Ramos (cell line): ENCODE measurements around the gene SLC12A9.

ENCODE experiments used
- in situ Hi-C: fragments of 300-500 bp; cut with MboI; formaldehyde crosslinking; loops from one replicate; pipeline ENCODE4 v1.14.3; 2022; ENCODE audit warnings: low sequenced_read_pairs; ENCODE audit not compliant: unreplicated experiment

The SLC12A9 gene

DNA sequence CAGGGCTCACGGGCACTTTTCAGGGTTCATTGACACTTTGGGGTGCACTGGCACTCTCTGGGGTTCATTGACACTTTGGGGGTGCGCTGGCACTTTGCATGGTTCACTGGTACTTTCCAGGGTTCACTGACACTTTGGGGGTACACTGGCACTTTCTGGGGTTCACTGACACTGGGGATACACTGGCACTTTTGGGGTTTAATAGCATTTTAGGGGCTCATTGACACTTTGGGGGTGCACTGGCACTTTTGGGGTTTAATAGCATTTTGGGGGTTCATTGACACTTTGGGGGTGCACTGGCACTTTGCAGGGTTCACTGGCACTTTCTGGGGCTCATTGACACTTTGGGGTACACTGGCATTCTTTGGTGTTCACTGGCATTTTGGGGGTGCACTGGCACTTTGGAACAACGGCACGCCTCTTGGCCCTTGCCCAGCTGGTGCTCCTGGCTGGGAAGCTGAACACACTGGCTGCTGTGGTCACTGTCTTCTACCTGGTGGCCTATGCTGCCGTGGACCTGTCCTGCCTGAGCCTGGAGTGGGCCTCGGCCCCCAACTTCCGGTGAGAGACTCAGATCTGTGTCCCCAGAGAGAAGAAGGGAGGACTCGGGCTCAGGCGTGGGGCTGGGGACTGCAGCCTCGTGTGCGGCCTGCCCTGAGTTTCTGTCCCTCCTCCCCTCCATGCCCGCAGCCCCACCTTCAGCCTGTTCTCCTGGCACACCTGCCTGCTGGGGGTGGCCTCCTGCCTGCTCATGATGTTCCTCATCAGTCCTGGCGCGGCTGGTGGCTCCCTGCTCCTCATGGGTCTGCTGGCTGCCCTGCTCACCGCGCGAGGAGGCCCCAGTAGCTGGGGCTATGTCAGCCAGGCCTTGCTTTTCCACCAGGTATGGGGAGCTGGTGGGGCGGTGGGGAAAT, 8.4 kb downstream of the SLC12A9 start:
- in situ Hi-C loops = loop anchor here (25.0 kb wide), 1 partner anchor 1601 kb away; the partner anchor contains the start of genes ALKBH4 and LRWD1

DNA sequence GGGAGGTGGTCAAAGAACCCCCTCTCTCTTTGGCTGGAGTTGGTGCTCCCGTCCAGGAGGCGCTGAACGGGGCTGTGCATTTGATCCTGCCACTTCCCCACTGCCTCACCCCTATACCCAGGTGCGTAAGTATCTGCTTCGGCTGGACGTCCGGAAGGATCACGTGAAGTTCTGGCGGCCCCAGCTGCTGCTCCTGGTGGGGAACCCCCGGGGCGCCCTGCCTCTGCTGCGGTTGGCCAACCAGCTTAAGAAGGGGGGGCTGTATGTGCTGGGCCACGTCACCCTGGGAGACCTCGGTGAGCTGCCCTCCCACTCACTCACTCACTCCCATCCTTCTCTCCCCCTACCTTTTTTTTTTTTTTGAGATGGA, 9.1 kb downstream of the SLC12A9 start:
- in situ Hi-C loops = loop anchor here (25.0 kb wide), 1 partner anchor 1601 kb away; the partner anchor contains the start of genes ALKBH4 and LRWD1

DNA sequence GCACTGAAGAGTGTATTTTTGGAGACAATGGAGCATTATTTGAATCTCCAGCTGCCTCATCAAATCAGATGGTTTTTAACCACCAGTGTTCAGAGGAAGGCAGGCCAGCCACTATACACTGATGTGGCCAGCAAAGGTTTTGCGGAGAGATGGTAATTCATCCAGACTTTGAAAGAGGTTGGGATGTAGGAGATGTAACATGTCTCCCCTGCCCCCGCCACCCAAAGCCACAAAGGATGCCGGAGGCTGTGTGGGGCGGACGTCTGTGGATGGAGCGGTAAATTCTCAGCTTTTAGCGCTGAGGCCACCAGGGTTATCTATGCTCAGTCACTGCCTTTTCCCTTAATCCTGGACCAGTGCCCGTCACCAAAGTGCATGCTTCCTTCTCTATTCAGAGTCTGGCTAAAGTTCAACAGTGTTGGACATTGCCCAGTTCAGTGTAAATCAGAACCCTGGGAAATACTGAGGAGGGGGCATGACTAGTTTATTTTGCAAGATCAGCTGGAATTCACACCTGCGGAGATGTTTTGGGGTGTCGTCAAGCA, 11.0 kb downstream of the SLC12A9 start:
- in situ Hi-C loops = loop anchor here (25.0 kb wide), 1 partner anchor 1599 kb away; the partner anchor contains the start of genes ALKBH4 and LRWD1

DNA sequence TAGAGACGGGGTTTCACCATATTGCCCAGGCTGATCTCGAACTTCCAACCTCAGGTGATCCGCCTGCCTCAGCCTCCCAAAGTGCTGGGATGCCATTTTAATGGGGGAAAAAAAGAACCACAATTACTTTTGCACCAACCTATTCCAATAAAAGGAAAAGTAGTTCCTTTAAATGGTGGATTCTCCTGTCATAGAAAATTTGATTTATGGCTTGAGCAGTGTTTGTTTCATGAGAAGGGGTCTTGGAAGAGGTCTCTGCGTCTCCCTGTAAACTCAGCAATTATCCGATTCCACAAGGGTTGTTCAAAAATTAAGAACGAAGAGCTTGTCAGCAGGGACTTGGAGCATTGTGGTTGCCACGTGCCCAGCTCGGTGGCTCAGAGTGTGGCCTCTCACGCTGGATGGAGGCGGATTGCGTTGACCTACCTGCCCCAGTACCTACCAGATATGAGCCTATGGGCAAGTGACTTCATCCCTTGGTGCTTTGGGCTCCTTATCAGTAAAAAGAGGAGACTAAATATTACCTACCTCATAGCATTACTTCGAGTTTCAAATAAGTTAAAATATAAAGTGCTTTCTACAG, 11.8 kb downstream of the SLC12A9 start:
- in situ Hi-C loops = loop anchor here (25.0 kb wide), 1 partner anchor 1598 kb away; the partner anchor contains the start of genes ALKBH4 and LRWD1

DNA sequence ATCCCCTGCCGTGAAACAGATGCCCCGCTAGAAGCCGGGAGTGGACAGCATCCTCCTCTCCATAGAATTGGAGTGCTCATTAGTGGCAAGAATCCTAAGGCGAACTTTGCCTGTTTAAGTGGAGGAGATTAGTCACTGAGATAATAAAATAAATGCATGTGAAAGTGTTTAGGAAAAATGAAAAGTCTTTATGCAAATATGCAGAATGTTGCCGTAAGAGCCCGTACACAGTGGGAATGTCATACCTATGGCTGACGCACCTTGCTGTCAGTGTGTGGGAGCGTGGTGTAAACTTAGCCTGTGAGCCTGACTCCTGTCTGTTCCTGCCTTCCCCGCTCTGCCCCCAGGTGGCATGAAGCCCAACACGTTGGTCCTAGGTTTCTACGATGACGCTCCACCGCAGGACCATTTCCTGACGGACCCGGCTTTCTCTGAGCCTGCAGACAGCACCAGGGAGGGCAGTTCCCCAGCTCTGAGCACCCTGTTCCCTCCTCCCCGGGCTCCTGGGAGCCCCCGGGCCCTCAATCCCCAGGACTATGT, 12.9 kb downstream of the SLC12A9 start:
- in situ Hi-C loops = loop anchor here (25.0 kb wide), 1 partner anchor 1597 kb away; the partner anchor contains the start of genes ALKBH4 and LRWD1

DNA sequence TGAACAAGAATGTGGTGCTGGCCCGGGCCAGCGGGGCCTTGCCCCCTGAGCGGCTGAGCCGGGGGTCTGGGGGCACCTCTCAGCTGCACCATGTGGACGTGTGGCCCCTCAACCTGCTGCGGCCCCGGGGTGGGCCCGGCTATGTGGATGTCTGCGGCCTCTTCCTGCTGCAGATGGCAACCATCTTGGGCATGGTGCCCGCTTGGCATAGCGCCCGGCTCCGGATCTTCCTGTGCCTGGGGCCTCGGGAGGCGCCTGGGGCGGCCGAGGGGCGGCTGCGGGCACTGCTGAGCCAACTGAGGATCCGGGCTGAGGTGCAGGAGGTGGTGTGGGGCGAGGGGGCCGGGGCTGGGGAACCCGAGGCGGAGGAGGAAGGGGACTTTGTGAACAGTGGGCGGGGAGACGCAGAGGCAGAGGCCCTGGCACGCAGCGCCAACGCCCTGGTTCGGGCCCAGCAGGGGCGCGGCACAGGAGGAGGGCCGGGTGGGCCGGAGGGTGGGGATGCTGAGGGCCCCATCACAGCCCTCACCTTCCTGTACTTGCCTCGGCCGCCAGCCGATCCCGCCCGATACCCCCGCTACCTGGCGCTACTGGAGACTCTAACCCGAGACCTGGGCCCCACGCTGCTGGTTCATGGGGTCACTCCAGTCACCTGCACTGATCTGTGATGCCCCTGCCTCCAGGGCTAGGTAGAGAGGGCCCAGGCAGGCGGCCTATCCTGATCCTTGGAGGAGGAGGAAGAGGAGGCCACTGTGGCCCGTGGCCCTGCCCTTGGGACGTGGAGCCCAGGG, 13.6 kb downstream of the SLC12A9 start:
- in situ Hi-C loops = loop anchor here (25.0 kb wide), 1 partner anchor 1596 kb away; the partner anchor contains the start of genes ALKBH4 and LRWD1

DNA sequence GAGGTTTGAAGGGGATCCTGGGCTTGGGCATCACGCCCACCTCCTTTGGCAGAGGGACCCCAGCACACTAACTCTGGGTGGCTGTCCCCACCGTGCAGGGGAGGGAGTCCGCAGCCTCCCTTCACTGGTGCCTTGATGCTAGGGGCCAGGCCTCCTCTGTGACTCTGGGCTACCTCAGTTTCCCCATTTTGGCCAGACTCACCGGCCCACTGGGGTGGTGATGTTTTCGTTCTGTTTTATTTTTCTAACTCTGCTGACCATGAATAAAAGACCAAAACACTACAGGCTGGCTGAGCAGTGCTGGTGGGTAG, 14.2 kb downstream of the SLC12A9 start:
- in situ Hi-C loops = loop anchor here (25.0 kb wide), 1 partner anchor 1596 kb away; the partner anchor contains the start of genes ALKBH4 and LRWD1

DNA sequence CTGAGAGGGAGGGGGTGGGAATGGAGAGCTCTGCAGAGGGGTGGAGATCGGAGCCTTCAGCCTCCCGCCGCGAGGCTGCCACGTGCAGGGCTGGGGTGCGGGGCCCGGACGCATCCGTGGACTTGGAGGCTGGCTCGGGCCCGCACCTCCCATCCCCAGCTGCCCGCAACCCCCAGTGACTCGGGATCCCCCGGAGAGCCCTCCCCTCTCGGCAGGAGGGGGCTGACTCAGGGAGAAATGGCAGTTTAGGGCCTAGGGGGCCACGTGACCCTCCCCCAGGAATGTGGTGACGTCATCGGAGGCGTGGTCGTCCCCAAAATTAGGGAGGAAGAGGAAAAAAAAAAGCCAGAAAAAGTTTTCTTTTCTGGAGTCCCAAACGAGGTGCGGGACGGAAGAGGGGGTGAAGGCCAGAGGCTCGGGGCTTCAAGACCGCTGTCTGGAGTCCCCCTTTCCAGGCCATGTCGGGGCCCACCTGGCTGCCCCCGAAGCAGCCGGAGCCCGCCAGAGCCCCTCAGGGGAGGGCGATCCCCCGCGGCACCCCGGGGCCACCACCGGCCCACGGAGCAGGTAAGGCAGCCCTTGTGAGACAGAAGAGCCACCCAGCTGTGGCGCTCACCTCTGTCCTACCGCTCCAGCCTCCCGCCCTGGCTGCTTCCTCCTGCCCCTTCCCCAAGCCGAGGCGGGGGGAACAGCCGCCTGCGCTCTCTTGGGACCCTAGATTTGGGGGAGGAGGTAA, 14.7 kb downstream of the SLC12A9 start, which contains the start of gene TRIP6:
Gene TRIP6 (plus strand): TSS at position 348 of the 736 bp plus-strand sequence. CDS start 111 bp downstream, at position 459.
- in situ Hi-C loops = loop anchor here (25.0 kb wide), 1 partner anchor 1595 kb away; the partner anchor contains the start of genes ALKBH4 and LRWD1

DNA sequence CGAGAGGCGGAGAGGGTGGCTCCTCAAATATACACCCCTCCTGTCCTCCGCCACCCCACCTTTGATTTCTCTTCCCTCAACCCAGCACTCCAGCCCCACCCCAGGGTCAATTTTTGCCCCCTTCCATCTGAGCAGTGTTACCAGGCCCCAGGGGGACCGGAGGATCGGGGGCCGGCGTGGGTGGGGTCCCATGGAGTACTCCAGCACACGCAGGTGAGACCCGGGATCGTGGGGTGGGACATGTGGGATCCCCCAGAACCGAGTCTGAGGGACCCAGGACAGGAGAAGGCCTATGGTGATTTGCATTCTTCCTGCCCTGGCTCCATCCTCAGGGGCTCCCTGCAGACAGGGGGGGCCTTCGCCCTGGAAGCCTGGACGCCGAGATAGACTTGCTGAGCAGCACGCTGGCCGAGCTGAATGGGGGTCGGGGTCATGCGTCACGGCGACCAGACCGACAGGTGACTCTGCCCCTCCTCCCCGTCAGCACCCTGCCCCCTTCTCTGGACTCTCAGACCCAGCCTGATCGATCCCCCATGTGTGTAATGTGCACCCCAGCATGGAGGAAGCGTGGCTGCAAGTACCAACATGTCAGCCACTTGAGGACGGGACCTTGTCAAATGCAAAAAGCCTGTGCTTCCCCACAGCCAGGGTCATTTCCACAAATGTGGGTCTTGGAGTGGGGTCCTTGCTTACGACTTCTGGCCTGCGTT, 15.4 kb downstream of the SLC12A9 start:
- in situ Hi-C loops = loop anchor here (25.0 kb wide), 1 partner anchor 1594 kb away; the partner anchor contains the start of genes ALKBH4 and LRWD1

DNA sequence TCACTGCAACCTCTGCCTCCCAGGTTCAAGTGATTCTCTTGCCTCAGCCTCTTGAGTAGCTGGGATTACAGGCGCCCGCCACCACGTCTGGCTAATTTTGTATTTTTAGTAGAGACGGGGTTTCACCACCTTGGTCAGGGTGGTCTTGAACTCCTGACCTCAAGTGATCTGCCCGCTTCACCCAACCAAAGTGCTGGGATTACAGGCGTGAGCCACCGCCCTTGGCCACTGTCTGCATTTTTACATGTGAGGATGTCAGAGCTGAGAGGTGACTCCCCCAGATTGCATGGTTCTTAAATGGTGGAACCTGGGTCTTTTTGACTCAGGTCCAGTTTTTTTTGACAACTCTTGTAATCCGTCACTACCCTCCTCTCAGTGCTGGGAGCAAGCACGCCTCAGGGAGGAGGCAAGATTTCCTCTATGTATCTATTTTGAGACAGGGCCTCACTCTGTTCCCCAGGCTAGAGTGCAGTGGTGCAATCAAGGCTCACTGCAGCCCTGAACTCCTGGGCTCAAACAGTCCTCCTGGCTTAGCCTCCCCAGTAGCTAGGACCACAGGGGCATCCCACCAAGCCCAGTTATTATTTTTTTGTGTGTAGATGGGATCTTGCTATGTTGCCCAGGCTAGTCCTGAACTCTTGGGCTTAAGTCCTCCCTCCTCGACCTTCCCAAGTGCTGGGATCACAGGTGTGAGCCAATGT, 21.2 kb downstream of the SLC12A9 start:
- in situ Hi-C loops = loop anchor here (25.0 kb wide), 1 partner anchor 1589 kb away; the partner anchor contains the start of genes ALKBH4 and LRWD1

DNA sequence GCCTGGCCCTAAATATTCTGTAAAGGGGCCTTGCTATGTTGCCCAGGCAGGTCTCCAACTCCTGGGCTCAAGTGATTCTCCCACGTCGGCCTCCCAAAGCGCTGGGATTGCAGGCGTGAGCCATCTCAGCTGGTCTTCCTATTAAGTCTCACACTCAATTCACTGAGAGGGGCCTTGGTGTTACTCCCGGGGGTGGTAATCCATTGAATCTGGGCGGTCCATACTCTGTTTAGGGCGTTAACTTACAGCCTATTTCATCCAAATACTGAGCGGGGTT, 21.7 kb downstream of the SLC12A9 start:
- in situ Hi-C loops = loop anchor here (25.0 kb wide), 1 partner anchor 1588 kb away; the partner anchor contains the start of genes ALKBH4 and LRWD1

DNA sequence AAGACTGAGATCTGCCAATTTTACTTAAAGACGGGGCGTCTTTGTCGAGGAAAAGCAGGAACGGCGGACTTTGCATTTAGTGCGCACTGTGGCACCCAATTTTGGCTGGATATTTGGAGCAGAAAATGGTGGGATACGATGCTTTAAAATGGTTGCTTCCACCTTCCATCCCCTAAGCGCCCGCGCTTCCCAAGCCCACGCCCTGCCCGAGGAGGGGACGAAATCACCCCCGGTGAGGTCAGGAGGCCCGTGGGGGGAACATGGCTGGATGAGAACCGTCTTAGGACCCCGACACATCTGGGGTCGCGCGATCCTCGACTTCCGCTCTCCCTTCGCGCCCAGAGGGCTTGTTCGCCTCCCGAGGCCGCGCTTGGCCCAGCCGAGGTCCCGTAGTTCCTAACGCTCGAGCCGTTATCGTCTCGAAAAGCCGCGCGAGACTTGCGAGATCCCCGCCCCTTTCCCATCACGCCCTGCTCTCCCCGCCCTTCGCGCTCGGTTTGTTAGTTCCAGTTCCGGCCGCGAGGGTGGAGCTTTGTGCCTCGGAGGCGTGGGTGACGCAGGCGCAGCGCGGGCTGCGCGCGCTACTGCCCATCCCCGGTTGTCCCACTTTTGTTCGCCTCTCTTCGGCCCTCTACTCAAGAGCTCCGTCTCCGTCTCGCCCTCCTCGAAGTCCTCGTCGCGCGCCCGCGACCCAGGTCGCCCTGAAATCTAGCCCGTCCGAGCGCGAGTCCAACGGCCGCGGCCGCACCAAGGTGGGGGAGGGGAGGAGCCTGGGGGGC, 22.3 kb downstream of the SLC12A9 start, which contains the start of gene SRRT:
Gene SRRT (plus strand): TSS at position 527 of the 779 bp plus-strand sequence. CDS start 488 bp downstream, outside the sequence.
- in situ Hi-C loops = loop anchor here (25.0 kb wide), 1 partner anchor 1588 kb away; the partner anchor contains the start of genes ALKBH4 and LRWD1

DNA sequence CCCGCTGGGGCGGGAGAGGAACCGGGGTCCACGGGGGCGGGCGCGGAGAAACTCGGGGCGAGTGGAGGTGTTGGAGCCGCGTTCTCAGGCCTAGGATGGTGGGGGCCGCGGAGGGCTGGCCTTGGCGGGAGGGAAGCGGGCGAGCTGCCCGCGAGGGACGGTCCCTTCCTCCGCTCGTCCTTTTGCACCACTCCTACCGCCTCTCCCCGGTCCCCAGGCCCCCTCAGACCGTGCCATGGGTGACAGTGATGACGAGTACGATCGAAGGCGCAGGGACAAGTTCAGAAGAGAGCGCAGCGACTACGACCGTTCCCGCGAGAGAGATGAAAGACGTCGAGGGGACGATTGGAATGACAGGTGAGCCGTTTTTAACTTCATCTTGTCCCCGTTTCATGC, 22.8 kb downstream of the SLC12A9 start:
- in situ Hi-C loops = no loop called here

DNA sequence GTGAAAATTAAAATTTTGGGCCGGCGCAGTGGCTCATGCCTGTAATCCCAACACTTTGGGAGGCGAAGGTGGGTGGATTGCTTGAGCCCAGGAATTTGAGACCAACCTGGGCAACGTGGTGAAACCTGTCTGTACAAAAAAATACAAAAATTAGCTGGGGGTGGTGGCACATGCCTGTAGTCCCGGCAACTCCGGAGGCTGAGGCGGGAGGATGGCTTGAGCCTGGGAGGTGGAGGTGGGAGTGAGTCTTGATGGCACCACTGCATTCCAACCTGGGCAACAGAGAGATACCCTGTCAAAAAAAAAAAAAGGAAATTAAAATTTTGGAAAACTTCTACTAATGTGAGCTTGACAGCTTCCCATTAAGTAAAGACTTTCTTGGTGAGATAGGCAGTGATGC, 25.5 kb downstream of the SLC12A9 start:
- in situ Hi-C loops = no loop called here

DNA sequence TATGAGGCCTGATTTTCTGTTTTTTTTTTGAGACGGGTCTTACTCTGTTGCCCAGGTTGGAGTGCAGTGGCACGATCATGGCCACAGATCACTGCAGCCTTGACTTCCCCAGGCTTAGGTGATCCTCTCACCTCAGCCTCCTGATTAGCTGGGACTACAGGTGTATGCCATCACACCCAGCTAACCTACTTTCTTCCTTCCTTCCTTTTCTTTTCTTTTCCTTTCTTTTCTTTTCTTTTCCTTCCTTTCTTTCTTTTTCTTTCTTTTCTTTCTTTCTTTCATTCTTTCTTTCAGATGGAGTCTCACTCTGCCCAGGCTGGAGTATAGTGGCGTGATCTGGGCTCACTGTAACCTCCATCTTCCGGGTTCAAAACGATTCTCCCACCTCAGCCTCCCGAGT, 26.2 kb downstream of the SLC12A9 start:
- in situ Hi-C loops = no loop called here

DNA sequence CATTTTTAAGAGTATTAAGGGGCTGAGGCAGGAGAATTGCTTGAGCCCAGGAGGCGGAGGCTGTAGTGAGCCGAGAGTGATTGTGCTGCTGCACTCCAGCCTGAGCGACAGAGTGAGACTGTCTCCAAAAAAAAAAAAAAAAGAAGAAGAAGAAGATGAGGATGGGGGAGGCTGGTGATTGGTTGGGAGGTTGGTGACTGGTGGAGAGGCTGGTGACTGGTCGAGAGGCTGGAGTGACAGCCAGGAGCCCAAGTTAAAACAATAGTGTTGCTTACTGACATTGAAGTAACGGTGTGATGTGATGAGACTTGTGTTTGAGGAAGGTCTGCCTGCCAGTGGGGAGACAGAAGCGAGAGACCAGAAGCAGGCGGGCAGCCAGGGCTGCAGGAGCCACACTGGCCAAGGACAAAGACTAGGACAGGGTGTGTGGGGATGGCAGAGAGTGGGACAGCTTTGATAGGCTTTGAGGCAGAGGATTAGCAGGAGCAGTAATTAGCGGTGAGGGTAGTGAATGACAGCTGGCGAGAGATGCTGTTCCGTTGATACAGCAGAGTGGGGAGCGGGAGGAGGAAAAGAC, 27.3 kb downstream of the SLC12A9 start:
- in situ Hi-C loops = no loop called here
